PC-3 (cell line): Measurements from ENCODE around the gene HAND2. TPM values are rescaled to one million over a fixed set of nuclear protein-coding genes. Genes with fewer than 3 reads are reported as not detected.

ENCODE experiments used
- ATAC-seq: fragments of 200-7000 bp; cut with Tn5 transposase; 2 replicates; pipeline ENCODE4 v1.9.1; 2020; ENCODE audit warnings: mild to moderate bottlenecking, moderate library complexity
- BruUV-seq: library from RNA; stranded (reverse); fragments of 400-500 nt; replicated peaks from 2 replicates; lab custom pipeline; 2021; lab: Mats Ljungman, UMichigan
- CTCF ChIA-PET: fragments of 300-600 bp; sonication (Branson Sonifier 250); formaldehyde crosslinking; loops from one replicate; lab custom pipeline; 2022; ENCODE audit warnings: antibody characterized with exemption; lab: Charles Lee
- POLR2A ChIA-PET: fragments of 300-600 bp; sonication (Branson Sonifier 250); formaldehyde crosslinking; loops from one replicate; lab custom pipeline; 2022; ENCODE audit warnings: antibody characterized with exemption; ENCODE audit not compliant: unreplicated experiment; lab: Charles Lee
- DNase-seq: peaks from one replicate; pipeline ENCODE4 v3.0.0-alpha.2; 2015
- H2AFZ ChIP-seq: fragments of 300-600 bp; sonication (generic); 2 replicates; pipeline ENCODE4 v1.6.0; 2016; ENCODE audit warnings: antibody characterized with exemption, low read length
- H3F3A ChIP-seq: fragments of 300-600 bp; sonication (generic); one replicate; pipeline ENCODE4 v1.6.0; 2017; ENCODE audit warnings: antibody characterized with exemption, low read length, control low read depth, mild to moderate bottlenecking; ENCODE audit not compliant: unreplicated experiment
- H3K27ac ChIP-seq: fragments of 300-600 bp; sonication (generic); 2 replicates; pipeline ENCODE4 v1.5.1; 2016; ENCODE audit warnings: mild to moderate bottlenecking, low read length
- H3K27me3 ChIP-seq: fragments of 300-600 bp; sonication (generic); 2 replicates; pipeline ENCODE4 v1.6.1; 2016; ENCODE audit warnings: low read length, mixed read lengths
- H3K36me3 ChIP-seq: fragments of 300-600 bp; sonication (generic); 2 replicates; pipeline ENCODE4 v1.6.1; 2016; ENCODE audit warnings: low read depth, mixed run types, low read length, mixed read lengths
- H3K4me1 ChIP-seq: fragments of 300-600 bp; sonication (generic); 2 replicates; pipeline ENCODE4 v1.5.1; 2016; ENCODE audit warnings: low read length; ENCODE audit not compliant: insufficient read depth
- H3K4me2 ChIP-seq: fragments of 300-600 bp; sonication (generic); 2 replicates; pipeline ENCODE4 v1.6.0; 2016; ENCODE audit warnings: low read length
- H3K4me3 ChIP-seq: fragments of 300-600 bp; sonication (generic); 2 replicates; pipeline ENCODE4 v1.5.1; 2016; ENCODE audit warnings: mild to moderate bottlenecking, low read length, mixed read lengths
- H3K79me2 ChIP-seq: fragments of 300-600 bp; sonication (generic); 2 replicates; pipeline ENCODE4 v1.6.1; 2017; ENCODE audit warnings: low read length, mixed read lengths
- H3K9ac ChIP-seq: fragments of 300-600 bp; sonication (generic); 2 replicates; pipeline ENCODE4 v1.6.0; 2016; ENCODE audit warnings: mild to moderate bottlenecking, low read length
- H3K9me2 ChIP-seq: fragments of 300-600 bp; sonication (generic); replicated peaks from 2 replicates; pipeline ENCODE4 v1.6.1; 2016; ENCODE audit warnings: mixed run types, low read length, mixed read lengths
- H3K9me3 ChIP-seq: fragments of 300-600 bp; sonication (generic); 2 replicates; pipeline ENCODE4 v1.6.1; 2016; ENCODE audit warnings: low read length, mixed read lengths
- H4K20me1 ChIP-seq: fragments of 300-600 bp; sonication (generic); 2 replicates; pipeline ENCODE4 v1.6.1; 2016; ENCODE audit warnings: low read length, mixed read lengths
- CTCF ChIP-seq: fragments of 300-600 bp; sonication (generic); conservative IDR thresholded peaks from 2 replicates; pipeline ENCODE4 v1.5.1; 2017; ENCODE audit warnings: antibody characterized with exemption, low read depth, mild to moderate bottlenecking, low read length
- EZH2 ChIP-seq: fragments of 300-600 bp; sonication (generic); IDR thresholded peaks from one replicate; pipeline ENCODE4 v1.6.1; 2017; ENCODE audit warnings: antibody characterized with exemption, mild to moderate bottlenecking, low read length; ENCODE audit not compliant: unreplicated experiment
- EZH2phosphoT487 ChIP-seq: fragments of 300-600 bp; sonication (generic); IDR thresholded peaks from 2 replicates; pipeline ENCODE4 v1.6.1; 2018; ENCODE audit warnings: mild to moderate bottlenecking, antibody characterized with exemption, low read length, borderline replicate concordance
- intact Hi-C: fragments of 100-400 bp; cut with micrococcal nuclease; formaldehyde crosslinking; loops from 2 replicates; pipeline ENCODE4 v1.9.0; 2023
- total RNA-seq: library from RNA; depleted of rRNA; stranded (reverse); fragments of >200 nt; gene quantifications from 2 replicates; pipeline ENCODE4 v1.2.3, GENCODE V29; 2014

The HAND2 gene
- total RNA-seq, 1 experiment from 2014 or later: not detected

GRCh38 chr4:173545440-173545839 is 15.4 kb upstream of the HAND2 start:
- no peaks in the 10 kb centered on the region for H4K20me1 ChIP-seq
- H3K9me2 ChIP-seq: no peaks in the 10 kb centered on the region
- ChIA-PET POLR2A (no interaction called here), CTCF (no interaction called here)
- ATAC-seq (no peak), DNase-seq (no peak)
- BruUV-seq: no TSS peak
- H3K9ac ChIP-seq: no peak overlapping the region
- no peak overlapping the region for H3K27ac ChIP-seq
- H3K79me2 ChIP-seq: no peaks in the 10 kb centered on the region
- peaks cover 93% of the 10 kb centered on the region for H3K27me3 ChIP-seq
- intact Hi-C loops: no loop called here
- H3K4me2 ChIP-seq: no peak overlapping the region
- H3K9me3 ChIP-seq: no peaks in the 10 kb centered on the region
- TF ChIP-seq EZH2phosphoT487 (no peak), EZH2 (no peak)
- no peaks in the 10 kb centered on the region for H3K4me1 ChIP-seq
- no peaks in the 10 kb centered on the region for H3K36me3 ChIP-seq
- H2AFZ ChIP-seq: no peak overlapping the region
- H3F3A ChIP-seq: no peaks in the 10 kb centered on the region
- no peak overlapping the region for H3K4me3 ChIP-seq

- H4K20me1 ChIP-seq: no peaks in the 10 kb centered on the region
- no peaks in the 10 kb centered on the region for H3K9me3 ChIP-seq
- no peak overlapping the region for H3K27ac ChIP-seq
- DNase-seq (no peak), ATAC-seq (no peak)
- H3K9me2 ChIP-seq: no peaks in the 10 kb centered on the region
- H3K36me3 ChIP-seq: no peaks in the 10 kb centered on the region
- TF ChIP-seq EZH2phosphoT487 (no peak), EZH2 (no peak), CTCF (no peak)
- intact Hi-C loops: no loop called here
- peaks cover 93% of the 10 kb centered on the region for H3K27me3 ChIP-seq
- H3K79me2 ChIP-seq: no peaks in the 10 kb centered on the region
- H3F3A ChIP-seq: no peaks in the 10 kb centered on the region
- H3K9ac ChIP-seq: no peak overlapping the region
- no TSS peak for BruUV-seq
- no peak overlapping the region for H2AFZ ChIP-seq
- POLR2A ChIA-PET: no interaction called here
- no peaks in the 10 kb centered on the region for H3K4me1 ChIP-seq
- no peak overlapping the region for H3K4me2 ChIP-seq
- CTCF ChIA-PET: no interaction called here
- no peak overlapping the region for H3K4me3 ChIP-seq
These were observed 13.2 kb upstream of the HAND2 start for GRCh38 chr4:173543266-173543665.

- Histone ChIP-seq H3K27me3 (peaks cover 94% of the 10 kb centered on the region), H3K36me3 (no peaks in the 10 kb centered on the region), H3F3A (no peaks in the 10 kb centered on the region), H3K9me3 (no peaks in the 10 kb centered on the region), H3K27ac (no peak overlapping the region), H2AFZ (no peak overlapping the region), H3K4me1 (no peaks in the 10 kb centered on the region), H3K4me3 (no peak overlapping the region), H3K9ac (no peak overlapping the region), H4K20me1 (no peaks in the 10 kb centered on the region), H3K79me2 (no peaks in the 10 kb centered on the region), H3K9me2 (no peaks in the 10 kb centered on the region), H3K4me2 (no peak overlapping the region)
- ChIA-PET POLR2A (no interaction called here), CTCF (no interaction called here)
- DNase-seq (no peak), ATAC-seq (no peak)
- no TSS peak for BruUV-seq
- no peak for TF ChIP-seq EZH2
- TF ChIP-seq CTCF: no peak
- no peak for TF ChIP-seq EZH2phosphoT487
- intact Hi-C loops: no loop called here
These were observed 10.0 kb upstream of the HAND2 start for GRCh38 chr4:173539986-173540385.
